Measurements from ENCODE around the gene PDXDC1.
"Not testable (repeated sequence)": the region's sequence is repeated elsewhere in the genome, so short reads cannot be mapped to it uniquely, and the experiment has no call there.

PDXDC1 gene

GRCh38 chr16:15045270-15045669, 70.4 kb downstream of the PDXDC1 start:
- H3K27me3 ChIP-seq (replicated peaks; ENCODE audit: control insufficient read depth, insufficient read depth, low read length); H3K9ac ChIP-seq (ENCODE audit: low read length); H3K4me3 ChIP-seq (ENCODE audit: low read length); DNase-seq (ENCODE audit: low read depth); H3K9me3 ChIP-seq (ENCODE audit: control insufficient read depth, low read length): not testable (repeated sequence)
- peaks cover 15% of the 10 kb centered on the region for H3K4me1 ChIP-seq (ENCODE audit: control insufficient read depth, insufficient read depth, low read length)
- H3K36me3 ChIP-seq (ENCODE audit: control insufficient read depth, insufficient read depth, low read length, severe bottlenecking) = peaks cover 33% of the 10 kb centered on the region

GRCh38 chr16:15046692-15047376, 72.0 kb downstream of the PDXDC1 start:
- Histone ChIP-seq H3K9me3 (ENCODE audit: control insufficient read depth, low read length) (no peaks in the 10 kb centered on the region), H3K27me3 (replicated peaks; ENCODE audit: control insufficient read depth, insufficient read depth, low read length) (no peaks in the 10 kb centered on the region), H3K9ac (ENCODE audit: low read length) (no peak overlapping the region), H3K36me3 (ENCODE audit: control insufficient read depth, insufficient read depth, low read length, severe bottlenecking) (peaks cover 24% of the 10 kb centered on the region), H3K4me3 (ENCODE audit: low read length) (no peak overlapping the region), H3K4me1 (ENCODE audit: control insufficient read depth, insufficient read depth, low read length) (peaks cover 9% of the 10 kb centered on the region)
- no peak for DNase-seq (ENCODE audit: low read depth)

GRCh38 chr16:15049581-15050180, 74.9 kb downstream of the PDXDC1 start:
- H3K9me3 ChIP-seq (ENCODE audit: control insufficient read depth, low read length) = no peaks in the 10 kb centered on the region
- peaks cover 18% of the 10 kb centered on the region for H3K36me3 ChIP-seq (ENCODE audit: control insufficient read depth, insufficient read depth, low read length, severe bottlenecking)
- H3K4me1 ChIP-seq (ENCODE audit: control insufficient read depth, insufficient read depth, low read length) = peaks cover 12% of the 10 kb centered on the region
- no peak overlapping the region for H3K4me3 ChIP-seq (ENCODE audit: low read length)
- no peak overlapping the region for H3K9ac ChIP-seq (ENCODE audit: low read length)
- H3K27me3 ChIP-seq (replicated peaks; ENCODE audit: control insufficient read depth, insufficient read depth, low read length) = no peaks in the 10 kb centered on the region
- no peak for DNase-seq (ENCODE audit: low read depth)

- H3K27me3 ChIP-seq (replicated peaks; ENCODE audit: control insufficient read depth, insufficient read depth, low read length); H3K4me3 ChIP-seq (ENCODE audit: low read length); DNase-seq (ENCODE audit: low read depth); H3K9me3 ChIP-seq (ENCODE audit: control insufficient read depth, low read length); H3K9ac ChIP-seq (ENCODE audit: low read length): not testable (repeated sequence)
- H3K4me1 ChIP-seq (ENCODE audit: control insufficient read depth, insufficient read depth, low read length) = peaks cover 15% of the 10 kb centered on the region
- peaks cover 18% of the 10 kb centered on the region for H3K36me3 ChIP-seq (ENCODE audit: control insufficient read depth, insufficient read depth, low read length, severe bottlenecking)
Measured at GRCh38 chr16:15050440-15050839, 75.6 kb downstream of the PDXDC1 start.

- DNase-seq (ENCODE audit: low read depth) = no peak
- Histone ChIP-seq H3K9me3 (ENCODE audit: control insufficient read depth, low read length) (no peaks in the 10 kb centered on the region), H3K4me1 (ENCODE audit: control insufficient read depth, insufficient read depth, low read length) (peaks cover 19% of the 10 kb centered on the region), H3K36me3 (ENCODE audit: control insufficient read depth, insufficient read depth, low read length, severe bottlenecking) (peaks cover 11% of the 10 kb centered on the region), H3K27me3 (replicated peaks; ENCODE audit: control insufficient read depth, insufficient read depth, low read length) (no peaks in the 10 kb centered on the region), H3K4me3 (ENCODE audit: low read length) (no peak overlapping the region), H3K9ac (ENCODE audit: low read length) (no peak overlapping the region)
Measured at GRCh38 chr16:15051387-15051951, 76.6 kb downstream of the PDXDC1 start.

GRCh38 chr16:15052747-15053476, 78.1 kb downstream of the PDXDC1 start:
- no peak overlapping the region for H3K4me3 ChIP-seq (ENCODE audit: low read length)
- no peak for DNase-seq (ENCODE audit: low read depth)

GRCh38 chr16:15053904-15054303, 79.1 kb downstream of the PDXDC1 start:
- Histone ChIP-seq H3K9ac (ENCODE audit: low read length) (no peak overlapping the region), H3K27me3 (replicated peaks; ENCODE audit: control insufficient read depth, insufficient read depth, low read length) (no peaks in the 10 kb centered on the region), H3K4me1 (ENCODE audit: control insufficient read depth, insufficient read depth, low read length) (peaks cover 19% of the 10 kb centered on the region), H3K36me3 (ENCODE audit: control insufficient read depth, insufficient read depth, low read length, severe bottlenecking) (peaks cover 10% of the 10 kb centered on the region), H3K9me3 (ENCODE audit: control insufficient read depth, low read length) (no peaks in the 10 kb centered on the region), H3K4me3 (ENCODE audit: low read length) (no peak overlapping the region)
- no peak for DNase-seq (ENCODE audit: low read depth)

More at GRCh38 chr16:15052747-15053476, 78.1 kb downstream of the PDXDC1 start:
- Histone ChIP-seq H3K9ac (ENCODE audit: low read length) (no peak overlapping the region), H3K36me3 (ENCODE audit: control insufficient read depth, insufficient read depth, low read length, severe bottlenecking) (peaks cover under 1% of the 10 kb centered on the region), H3K27me3 (replicated peaks; ENCODE audit: control insufficient read depth, insufficient read depth, low read length) (no peaks in the 10 kb centered on the region), H3K4me1 (ENCODE audit: control insufficient read depth, insufficient read depth, low read length) (peaks cover 19% of the 10 kb centered on the region), H3K9me3 (ENCODE audit: control insufficient read depth, low read length) (no peaks in the 10 kb centered on the region)

GRCh38 chr16:15054357-15055140, 79.7 kb downstream of the PDXDC1 start:
- DNase-seq (ENCODE audit: low read depth) = peak; percentile 13
- H3K4me3 ChIP-seq (ENCODE audit: low read length) = peak overlapping the region; percentile 90
- H3K36me3 ChIP-seq (ENCODE audit: control insufficient read depth, insufficient read depth, low read length, severe bottlenecking) = peaks cover 17% of the 10 kb centered on the region
- H3K9ac ChIP-seq (ENCODE audit: low read length) = peak overlapping the region; percentile 91
- H3K4me1 ChIP-seq (ENCODE audit: control insufficient read depth, insufficient read depth, low read length) = peaks cover 19% of the 10 kb centered on the region
- no peaks in the 10 kb centered on the region for H3K27me3 ChIP-seq (replicated peaks; ENCODE audit: control insufficient read depth, insufficient read depth, low read length)
- no peaks in the 10 kb centered on the region for H3K9me3 ChIP-seq (ENCODE audit: control insufficient read depth, low read length)

GRCh38 chr16:15055141-15056053, 80.6 kb downstream of the PDXDC1 start:
- Histone ChIP-seq H3K27me3 (replicated peaks; ENCODE audit: control insufficient read depth, insufficient read depth, low read length) (no peaks in the 10 kb centered on the region), H3K4me3 (ENCODE audit: low read length) (peak overlapping the region; percentile 90), H3K36me3 (ENCODE audit: control insufficient read depth, insufficient read depth, low read length, severe bottlenecking) (peaks cover 25% of the 10 kb centered on the region), H3K9me3 (ENCODE audit: control insufficient read depth, low read length) (no peaks in the 10 kb centered on the region), H3K9ac (ENCODE audit: low read length) (peak overlapping the region; percentile 91), H3K4me1 (ENCODE audit: control insufficient read depth, insufficient read depth, low read length) (peaks cover 17% of the 10 kb centered on the region)
- DNase-seq (ENCODE audit: low read depth) = peak; percentile 56

Measured in adipocyte (in vitro differentiated cells).